DND-41 (cell line): Measurements from ENCODE around the gene WNK1.

Experiments used
- ATAC-seq: fragments of 200-7000 bp; cut with Tn5 transposase; 3 replicates; pipeline ENCODE4 v1.9.1; 2021; ENCODE audit warnings: low read depth; ENCODE audit not compliant: insufficient read depth
- DNase-seq: peaks from one replicate; pipeline ENCODE4 v3.0.0-alpha.2; 2020
- H2AFZ ChIP-seq: 2 replicates; pipeline ENCODE4 v1.6.0; 2012; ENCODE audit warnings: low read depth, low read length
- H3K27ac ChIP-seq: 2 replicates; pipeline ENCODE4 v1.5.1; 2012; ENCODE audit warnings: low read length, inconsistent platforms
- H3K27me3 ChIP-seq: fragments of 200-600 bp; sonication (generic); 2 replicates; pipeline ENCODE4 v1.6.0; 2012; ENCODE audit warnings: low read length, mild to moderate bottlenecking, inconsistent platforms; ENCODE audit not compliant: insufficient read depth, poor library complexity
- H3K36me3 ChIP-seq: 2 replicates; pipeline ENCODE4 v1.5.1; 2012; ENCODE audit warnings: low read length, inconsistent platforms; ENCODE audit not compliant: insufficient read depth
- H3K4me1 ChIP-seq: 2 replicates; pipeline ENCODE4 v1.5.1; 2012; ENCODE audit warnings: mild to moderate bottlenecking, low read length; ENCODE audit not compliant: insufficient read depth
- H3K4me2 ChIP-seq: 2 replicates; pipeline ENCODE4 v1.6.0; 2012; ENCODE audit warnings: mild to moderate bottlenecking, moderate library complexity, low read length, inconsistent platforms; ENCODE audit not compliant: insufficient read depth
- H3K4me3 ChIP-seq, 2 experiments: fragments of 200-600 bp in 1 of 2; shearing (Covaris generic) in 1 of 2; 2 replicates each; pipeline ENCODE4 v1.5.1; 2012 to 2016; ENCODE audit warnings: inconsistent platforms in 2 of 2, low read length in 2 of 2, mild to moderate bottlenecking in 2 of 2, low read depth in 1 of 2, moderate library complexity in 1 of 2
- H3K79me2 ChIP-seq: 2 replicates; pipeline ENCODE4 v1.6.0; 2012; ENCODE audit warnings: low read length, inconsistent platforms; ENCODE audit not compliant: insufficient read depth
- H3K9ac ChIP-seq: 2 replicates; pipeline ENCODE4 v1.6.0; 2012; ENCODE audit warnings: low read depth, mild to moderate bottlenecking, inconsistent platforms, low read length, moderate library complexity
- H3K9me3 ChIP-seq: 2 replicates; pipeline ENCODE4 v1.5.1; 2012; ENCODE audit warnings: low read length, moderate library complexity, mild to moderate bottlenecking, inconsistent platforms; ENCODE audit not compliant: insufficient read depth, severe bottlenecking
- H4K20me1 ChIP-seq: 2 replicates; pipeline ENCODE4 v1.6.0; 2012; ENCODE audit warnings: low read length; ENCODE audit not compliant: insufficient read depth
- EZH2 ChIP-seq: IDR thresholded peaks from 3 replicates; pipeline ENCODE4 v1.6.1; 2012; ENCODE audit warnings: borderline replicate concordance, low read depth, mild to moderate bottlenecking, moderate library complexity, low read length, inconsistent platforms; ENCODE audit not compliant: severe bottlenecking
- TF ChIP-seq, protein P1 (sequence below): IDR thresholded peaks from 2 replicates; pipeline ENCODE4 v1.5.1; 2012; ENCODE audit warnings: borderline replicate concordance, low read length, moderate library complexity, mild to moderate bottlenecking; ENCODE audit not compliant: poor library complexity, severe bottlenecking; ENCODE audit errors: extremely low read depth

The WNK1 gene

DNA sequence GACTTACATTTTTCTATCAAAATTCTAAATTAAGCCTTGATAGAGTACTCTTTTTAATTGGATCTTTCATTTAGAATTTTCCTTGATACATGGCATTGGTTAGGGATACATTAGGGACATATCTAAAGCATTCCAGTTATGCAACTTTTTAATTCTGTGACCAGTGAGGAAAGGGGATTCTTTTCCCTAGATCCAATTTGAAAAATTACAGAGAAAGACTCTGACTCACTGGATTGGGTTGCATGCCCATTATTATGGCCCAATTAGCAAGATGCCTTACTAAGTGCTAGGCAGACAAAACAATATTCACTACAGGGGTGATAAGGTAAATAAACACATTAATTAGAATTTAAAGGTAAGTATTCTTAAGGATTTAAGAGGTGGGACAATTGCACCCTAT, 202.4 kb downstream of the WNK1 start:
- Histone ChIP-seq H3K4me1 (peaks cover 4% of the 10 kb centered on the region), H3K9me3 (no peaks in the 10 kb centered on the region), H2AFZ (no peak overlapping the region), H3K27me3 (no peaks in the 10 kb centered on the region), H3K79me2 (no peaks in the 10 kb centered on the region), H3K4me2 (no peak overlapping the region), H4K20me1 (no peaks in the 10 kb centered on the region), H3K27ac (no peak overlapping the region), H3K36me3 (no peaks in the 10 kb centered on the region), H3K4me3 (no peak overlapping the region), H3K9ac (no peak overlapping the region)
- DNase-seq, result no peak
- ATAC-seq, result no peak
- no peak for TF ChIP-seq EZH2
- TF ChIP-seq, protein P1, sequence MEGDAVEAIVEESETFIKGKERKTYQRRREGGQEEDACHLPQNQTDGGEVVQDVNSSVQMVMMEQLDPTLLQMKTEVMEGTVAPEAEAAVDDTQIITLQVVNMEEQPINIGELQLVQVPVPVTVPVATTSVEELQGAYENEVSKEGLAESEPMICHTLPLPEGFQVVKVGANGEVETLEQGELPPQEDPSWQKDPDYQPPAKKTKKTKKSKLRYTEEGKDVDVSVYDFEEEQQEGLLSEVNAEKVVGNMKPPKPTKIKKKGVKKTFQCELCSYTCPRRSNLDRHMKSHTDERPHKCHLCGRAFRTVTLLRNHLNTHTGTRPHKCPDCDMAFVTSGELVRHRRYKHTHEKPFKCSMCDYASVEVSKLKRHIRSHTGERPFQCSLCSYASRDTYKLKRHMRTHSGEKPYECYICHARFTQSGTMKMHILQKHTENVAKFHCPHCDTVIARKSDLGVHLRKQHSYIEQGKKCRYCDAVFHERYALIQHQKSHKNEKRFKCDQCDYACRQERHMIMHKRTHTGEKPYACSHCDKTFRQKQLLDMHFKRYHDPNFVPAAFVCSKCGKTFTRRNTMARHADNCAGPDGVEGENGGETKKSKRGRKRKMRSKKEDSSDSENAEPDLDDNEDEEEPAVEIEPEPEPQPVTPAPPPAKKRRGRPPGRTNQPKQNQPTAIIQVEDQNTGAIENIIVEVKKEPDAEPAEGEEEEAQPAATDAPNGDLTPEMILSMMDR, result no peak

DNA sequence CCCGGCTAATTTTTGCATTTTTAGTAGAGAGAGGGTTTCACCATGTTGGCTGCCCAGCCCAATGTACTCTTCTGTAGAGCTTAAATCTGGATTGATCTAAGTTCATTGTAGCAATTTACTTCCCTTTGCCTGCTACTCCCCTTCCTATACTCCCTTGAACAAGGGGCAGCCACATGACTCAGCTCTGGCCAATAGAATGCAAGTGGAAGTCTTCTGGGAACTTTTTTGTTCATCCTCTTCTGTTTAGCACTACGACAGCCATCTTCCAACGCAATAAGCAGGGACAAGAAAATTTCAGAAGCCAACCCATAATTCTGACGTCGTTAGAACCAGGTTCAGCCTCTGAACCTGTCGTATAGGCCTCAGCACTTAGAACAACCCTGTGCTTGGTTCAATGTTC, 203.6 kb downstream of the WNK1 start:
- no peak overlapping the region for H3K27ac ChIP-seq
- H3K4me1 ChIP-seq, result no peaks in the 10 kb centered on the region
- H4K20me1 ChIP-seq, result no peaks in the 10 kb centered on the region
- H3K79me2 ChIP-seq, result no peaks in the 10 kb centered on the region
- H3K36me3 ChIP-seq, result no peaks in the 10 kb centered on the region
- H3K4me3 ChIP-seq, result no peak overlapping the region
- no peak overlapping the region for H2AFZ ChIP-seq
- no peaks in the 10 kb centered on the region for H3K27me3 ChIP-seq
- no peak for ATAC-seq
- TF ChIP-seq, protein P1, result no peak
- no peak for TF ChIP-seq EZH2
- no peak overlapping the region for H3K4me2 ChIP-seq
- no peak overlapping the region for H3K9ac ChIP-seq
- no peaks in the 10 kb centered on the region for H3K9me3 ChIP-seq
- no peak for DNase-seq

DNA sequence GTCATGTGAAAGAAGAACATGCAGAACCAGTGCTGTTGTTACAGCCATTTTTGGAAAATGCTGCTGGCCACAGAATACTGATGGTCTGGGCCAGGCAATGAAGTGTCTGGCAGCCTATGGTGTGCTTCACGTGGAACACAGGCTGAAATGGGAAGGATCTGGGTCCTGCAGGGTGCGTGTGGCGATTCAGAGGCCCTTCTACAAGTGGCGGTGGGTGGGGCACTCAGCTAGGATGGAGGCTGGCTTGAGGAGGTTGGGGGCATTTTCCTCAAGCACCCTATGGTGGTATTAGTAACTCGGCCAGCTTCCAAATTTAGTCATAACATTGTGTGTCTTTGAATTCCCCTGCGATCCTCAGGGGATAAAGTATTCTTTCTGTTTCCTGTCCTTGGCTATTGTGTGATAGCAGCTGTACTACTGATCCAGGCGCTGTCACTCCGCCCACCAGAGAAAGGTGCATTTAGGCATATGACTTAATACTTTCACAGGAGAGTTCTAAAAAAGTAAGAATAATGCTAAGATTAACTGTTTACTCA, 206.3 kb downstream of the WNK1 start:
- no peaks in the 10 kb centered on the region for H3K27me3 ChIP-seq
- H3K36me3 ChIP-seq, result no peaks in the 10 kb centered on the region
- no peak overlapping the region for H3K27ac ChIP-seq
- ATAC-seq (no peak), DNase-seq (no peak)
- H2AFZ ChIP-seq, result no peak overlapping the region
- no peaks in the 10 kb centered on the region for H4K20me1 ChIP-seq
- H3K9ac ChIP-seq, result no peak overlapping the region
- H3K4me3 ChIP-seq, result no peak overlapping the region
- H3K4me2 ChIP-seq, result no peak overlapping the region
- TF ChIP-seq, protein P1, result no peak
- TF ChIP-seq EZH2, result no peak
- no peaks in the 10 kb centered on the region for H3K79me2 ChIP-seq
- H3K4me1 ChIP-seq, result no peaks in the 10 kb centered on the region
- no peaks in the 10 kb centered on the region for H3K9me3 ChIP-seq
